GM12875 (cell line): ENCODE data around the gene MYOM3.

Experiments
- H3K4me3 ChIP-seq: one replicate; pipeline ENCODE4 v1.5.1; 2011; ENCODE audit warnings: low read depth, low read length, control low read depth
- CTCF ChIP-seq: IDR thresholded peaks from 2 replicates; pipeline ENCODE4 v1.5.1; 2011; ENCODE audit warnings: low read depth, mild to moderate bottlenecking, control low read depth, inconsistent platforms, low read length, moderate library complexity, borderline replicate concordance; ENCODE audit not compliant: insufficient read depth

The MYOM3 gene

GRCh38 chr1:24108334-24109165 is 3.4 kb downstream of the MYOM3 start:
- H3K4me3 ChIP-seq = no peak overlapping the region

DNA sequence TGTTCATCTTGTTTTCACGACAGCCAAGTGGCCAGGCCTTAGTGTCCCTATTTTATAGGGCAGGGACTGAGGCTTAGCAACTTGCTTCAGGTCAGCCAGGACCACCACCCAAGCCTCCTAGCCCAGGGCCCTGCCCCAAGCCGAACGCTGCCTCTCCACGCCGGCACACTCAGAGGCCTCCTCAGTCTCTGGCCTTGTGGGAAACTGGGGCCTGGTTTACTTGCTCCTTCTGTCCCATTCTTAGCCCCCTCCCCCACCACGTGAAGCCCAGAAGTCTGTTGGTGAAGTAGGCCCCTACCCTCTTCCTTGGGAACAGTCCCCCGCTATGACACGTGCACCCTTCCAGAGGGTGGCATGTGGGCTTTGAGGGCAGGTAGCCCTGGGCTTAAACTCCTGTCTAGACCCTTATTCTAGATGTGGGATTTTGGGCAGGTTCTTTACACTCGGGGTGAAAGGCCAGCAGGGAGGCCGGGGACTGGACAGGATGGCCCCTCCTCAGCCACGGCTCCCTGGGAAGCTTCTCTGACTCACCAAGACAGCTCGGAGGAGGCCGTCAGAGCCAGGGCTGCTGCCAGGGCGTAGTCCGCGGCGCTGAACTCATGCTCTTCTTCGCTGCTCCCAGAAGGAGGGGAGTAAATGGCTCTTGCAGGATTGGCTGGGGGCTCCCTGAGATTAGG is 4.3 kb downstream of the MYOM3 start:
- H3K4me3 ChIP-seq = no peak overlapping the region
- TF ChIP-seq CTCF = no peak

More at GRCh38 chr1:24108334-24109165, 3.4 kb downstream of the MYOM3 start:
- TF ChIP-seq CTCF = no peak

GRCh38 chr1:24105368-24106160 is 6.4 kb downstream of the MYOM3 start:
- no peak for TF ChIP-seq CTCF
- no peak overlapping the region for H3K4me3 ChIP-seq

- no peak overlapping the region for H3K4me3 ChIP-seq
- no peak for TF ChIP-seq CTCF
Observed at GRCh38 chr1:24104854-24105253, 7.1 kb downstream of the MYOM3 start.

DNA sequence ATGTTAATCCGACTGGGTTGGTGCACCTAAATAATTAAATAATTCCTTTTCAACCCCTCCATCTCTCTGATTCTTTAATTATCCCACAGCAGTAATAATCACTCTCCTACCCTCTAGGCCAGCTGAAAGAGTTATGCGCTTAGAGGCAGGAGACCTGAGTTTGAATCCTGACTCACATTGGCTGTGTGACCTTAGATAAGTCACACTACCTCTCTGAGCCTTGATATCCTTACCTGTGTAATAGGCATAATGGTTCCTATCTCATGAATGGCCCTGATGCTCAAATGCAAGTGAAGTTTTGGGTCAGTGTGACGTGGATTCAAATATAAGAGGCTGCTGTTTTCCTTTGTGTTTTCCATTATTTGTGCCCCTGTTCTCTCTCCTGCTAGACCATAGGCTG is 8.1 kb downstream of the MYOM3 start:
- no peak for TF ChIP-seq CTCF
- H3K4me3 ChIP-seq = no peak overlapping the region

- H3K4me3 ChIP-seq = no peak overlapping the region
- TF ChIP-seq CTCF = no peak
Observed at GRCh38 chr1:24103408-24103807, 8.5 kb downstream of the MYOM3 start.
